Endothelial cell of umbilical vein (primary cell): ENCODE measurements around the gene KCNE3. TPM values are rescaled to one million over a fixed set of nuclear protein-coding genes. Genes with fewer than 3 reads are reported as not detected.

Experiments
- BruUV-seq: library from RNA; stranded (reverse); fragments of 400-500 nt; replicated peaks from 2 replicates; lab custom pipeline; 2021; lab: Mats Ljungman, UMichigan
- CTCF ChIA-PET: fragments of 300-600, 350-600 bp; sonication (Branson Sonifier 250); formaldehyde crosslinking; loops from one replicate; lab custom pipeline; 2021; ENCODE audit warnings: antibody characterized with exemption, inconsistent platforms; lab: Charles Lee
- POLR2A ChIA-PET: fragments of 300-600, 350-600 bp; sonication (Branson Sonifier 250); formaldehyde crosslinking; loops from one replicate; lab custom pipeline; 2021; ENCODE audit warnings: antibody characterized with exemption, inconsistent platforms; lab: Charles Lee
- DNase-seq: peaks from one replicate; pipeline ENCODE4 v3.0.0-alpha.2; 2011; ENCODE audit warnings: low read depth, low spot score
- FAIRE-seq: peaks from 2 replicates; lab custom pipeline; 2011; peaks lifted over from hg19 to GRCh38; lab: Jason Lieb, UNC
- H2AFZ ChIP-seq: 2 replicates; pipeline ENCODE4 v1.6.0; 2012; ENCODE audit warnings: low read depth, low read length, control low read depth, inconsistent platforms
- H3K27ac ChIP-seq: 2 replicates; pipeline ENCODE4 v1.5.1; 2011; ENCODE audit warnings: low read depth, mild to moderate bottlenecking, control low read depth, low read length, moderate library complexity; ENCODE audit not compliant: insufficient read depth
- H3K27me3 ChIP-seq, 2 experiments: 2 replicates each; pipeline versions ENCODE4 v1.6.0 to v1.6.1; 2011; ENCODE audit warnings: low read length in 2 of 2, mixed read lengths in 1 of 2; ENCODE audit not compliant: control insufficient read depth in 2 of 2, insufficient read depth in 2 of 2
- H3K36me3 ChIP-seq, 2 experiments: 2 replicates in 1 of 2; 3 replicates in 1 of 2; pipeline ENCODE4 v1.5.1; 2011; ENCODE audit warnings: low read length in 2 of 2, mild to moderate bottlenecking in 1 of 2, moderate library complexity in 1 of 2; ENCODE audit not compliant: control insufficient read depth in 2 of 2, insufficient read depth in 2 of 2; ENCODE audit errors: extremely low read depth in 1 of 2
- H3K4me1 ChIP-seq: 3 replicates; pipeline ENCODE4 v1.5.1; 2011; ENCODE audit warnings: mild to moderate bottlenecking, low read length; ENCODE audit not compliant: control insufficient read depth, insufficient read depth; ENCODE audit errors: extremely low read depth
- H3K4me2 ChIP-seq: 2 replicates; pipeline ENCODE4 v1.6.1; 2011; ENCODE audit warnings: low read length, control low read depth, mixed read lengths; ENCODE audit not compliant: insufficient read depth
- H3K4me3 ChIP-seq, 3 experiments: fragments of 200-600 bp in 1 of 3; sonication (generic), shearing (Covaris generic) in 1 of 3; replicated peaks in 1 of 3; 2 replicates each; pipeline ENCODE4 v1.5.1; 2011 to 2016; ENCODE audit warnings: control low read depth in 3 of 3, low read length in 3 of 3, mild to moderate bottlenecking in 2 of 3, inconsistent platforms in 1 of 3, low read depth in 1 of 3, moderate library complexity in 1 of 3; ENCODE audit not compliant: insufficient read depth in 1 of 3
- H3K79me2 ChIP-seq: 2 replicates; pipeline ENCODE4 v1.6.0; 2012; ENCODE audit warnings: low read length, inconsistent platforms; ENCODE audit not compliant: control insufficient read depth, insufficient read depth
- H3K9ac ChIP-seq: replicated peaks from 2 replicates; pipeline ENCODE3; 2011; ENCODE audit warnings: low read length, control low read depth; ENCODE audit not compliant: insufficient read depth; ENCODE audit errors: extremely low read depth
- H3K9me1 ChIP-seq: replicated peaks from 3 replicates; pipeline ENCODE4 v1.6.0; 2011; ENCODE audit warnings: mild to moderate bottlenecking, low read length; ENCODE audit not compliant: control insufficient read depth, insufficient read depth; ENCODE audit errors: extremely low read depth
- H3K9me3 ChIP-seq: replicated peaks from 2 replicates; pipeline ENCODE4 v1.5.1; 2012; ENCODE audit warnings: low read length, inconsistent platforms; ENCODE audit not compliant: control insufficient read depth, insufficient read depth
- H4K20me1 ChIP-seq: replicated peaks from 2 replicates; pipeline ENCODE3; 2011; ENCODE audit warnings: mild to moderate bottlenecking, low read length; ENCODE audit not compliant: control insufficient read depth, insufficient read depth; ENCODE audit errors: extremely low read depth
- JUN ChIP-seq: IDR thresholded peaks from 2 replicates; pipeline ENCODE4 v1.6.1; 2011; ENCODE audit warnings: borderline replicate concordance, low read depth; ENCODE audit not compliant: insufficient read length, insufficient read depth
- POLR2AphosphoS5 ChIP-seq: IDR thresholded peaks from 2 replicates; pipeline ENCODE4 v1.6.1; 2012; ENCODE audit warnings: low read depth, mild to moderate bottlenecking, control low read depth, low read length, moderate library complexity; ENCODE audit not compliant: insufficient read depth
- dilution Hi-C: fragments of 300-500 bp; cut with MboI; formaldehyde crosslinking; loops from one replicate; pipeline ENCODE4 v1.15.0; 2019; ENCODE audit warnings: low sequenced_read_pairs; ENCODE audit not compliant: extremely low pct_ligation_motif_present
- intact Hi-C: fragments of 100-400 bp; cut with micrococcal nuclease; formaldehyde crosslinking; loops from one replicate; pipeline ENCODE4 v1.10.0; 2022
- polyA plus RNA-seq, 4 experiments: library from polyadenylated mRNA; depleted of rRNA in 3 of 4; stranded (reverse) in 3 of 4; unstranded in 1 of 4; fragments of >200 nt; gene quantifications; 2 replicates each; pipeline versions ENCODE4 v1.2.1 to v1.2.3, GENCODE V29; 2011 to 2012; ENCODE audit warnings: missing spikeins in 1 of 4
- total RNA-seq: library from RNA; stranded (reverse); gene quantifications from 2 replicates; pipeline ENCODE4 v1.2.3, GENCODE V29; 2021
- TF ChIP-seq, protein P1 (sequence below), 2 donors: IDR thresholded peaks; 1 replicate in 1 of 2; 2 replicates in 1 of 2; pipeline ENCODE4 v1.5.1; 2011; ENCODE audit warnings: low read length in 2 of 2, mild to moderate bottlenecking in 2 of 2, moderate library complexity in 2 of 2, control low read depth in 1 of 2, inconsistent platforms in 1 of 2, low read depth in 1 of 2; ENCODE audit not compliant: insufficient read depth in 1 of 2; ENCODE audit errors: extremely low read depth in 1 of 2

Gene KCNE3
- total and polyA plus RNA-seq, 2 donors (not counting 3 experiments of a cell fraction or from before 2014, with no cell fraction given): 0.97 to 2.2 TPM

- Histone ChIP-seq H2AFZ (peak overlapping the region; percentile 66), H3K79me2 (no peaks in the 10 kb centered on the region), H3K4me3 (peak overlapping the region; percentile 4 to 69 (median 52)), H3K9me3 (no peaks in the 10 kb centered on the region), H3K4me2 (peak overlapping the region; percentile 74), H3K27ac (no peak overlapping the region), H3K9me1 (no peaks in the 10 kb centered on the region), H4K20me1 (no peaks in the 10 kb centered on the region), H3K36me3 (no peaks in the 10 kb centered on the region), H3K4me1 (peaks cover 4% of the 10 kb centered on the region), H3K9ac (no peak overlapping the region), H3K27me3 (peaks cover 3 to 7% of the 10 kb centered on the region in 2 experiments)
- intact Hi-C loops (loop anchor here (1.0 kb wide), 1 partner anchor 65 kb away; no protein-coding TSS in a partner anchor), dilution Hi-C loops (no loop called here)
- DNase-seq (no peak), FAIRE-seq (no peak)
- TF ChIP-seq, protein P1, sequence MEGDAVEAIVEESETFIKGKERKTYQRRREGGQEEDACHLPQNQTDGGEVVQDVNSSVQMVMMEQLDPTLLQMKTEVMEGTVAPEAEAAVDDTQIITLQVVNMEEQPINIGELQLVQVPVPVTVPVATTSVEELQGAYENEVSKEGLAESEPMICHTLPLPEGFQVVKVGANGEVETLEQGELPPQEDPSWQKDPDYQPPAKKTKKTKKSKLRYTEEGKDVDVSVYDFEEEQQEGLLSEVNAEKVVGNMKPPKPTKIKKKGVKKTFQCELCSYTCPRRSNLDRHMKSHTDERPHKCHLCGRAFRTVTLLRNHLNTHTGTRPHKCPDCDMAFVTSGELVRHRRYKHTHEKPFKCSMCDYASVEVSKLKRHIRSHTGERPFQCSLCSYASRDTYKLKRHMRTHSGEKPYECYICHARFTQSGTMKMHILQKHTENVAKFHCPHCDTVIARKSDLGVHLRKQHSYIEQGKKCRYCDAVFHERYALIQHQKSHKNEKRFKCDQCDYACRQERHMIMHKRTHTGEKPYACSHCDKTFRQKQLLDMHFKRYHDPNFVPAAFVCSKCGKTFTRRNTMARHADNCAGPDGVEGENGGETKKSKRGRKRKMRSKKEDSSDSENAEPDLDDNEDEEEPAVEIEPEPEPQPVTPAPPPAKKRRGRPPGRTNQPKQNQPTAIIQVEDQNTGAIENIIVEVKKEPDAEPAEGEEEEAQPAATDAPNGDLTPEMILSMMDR (IDR thresholded peaks at IDR 0.05; ENCODE audit: extremely low read depth in 1 of 2, insufficient read depth in 1 of 2, low read depth in 1 of 2, low read length in 2 of 2): no peak
- no peak for TF ChIP-seq JUN
- TF ChIP-seq POLR2AphosphoS5: no peak
- ChIA-PET POLR2A (interaction anchor here (0.8 to 1.7 kb wide), 2 partner anchors 41 to 203 kb away, joined by 3 to 6 read pairs; no protein-coding TSS in a partner anchor), CTCF (interaction anchor here (0.6 to 2.4 kb wide), 15 partner anchors 9 to 755 kb away, joined by 3 to 22 read pairs (median 3); partner anchors contain the start of genes KCNE3 and POLD3)
- BruUV-seq: no TSS peak
Observed at GRCh38 chr11:74493791-74494630, 26.7 kb upstream of the KCNE3 start.
